Glutamatergic neuron (in vitro differentiated cells): ENCODE data around the gene CDK5. TPM values are rescaled to one million over a fixed set of nuclear protein-coding genes. Genes with fewer than 3 reads are reported as not detected.

Source experiments
- DNase-seq: peaks from one replicate; pipeline ENCODE4 v3.0.0; 2022
- H3K27ac Mint-ChIP-seq: one replicate; pipeline ENCODE4 v1.8.0; 2020; ENCODE audit warnings: mild to moderate bottlenecking, mixed read lengths, inconsistent platforms; ENCODE audit not compliant: unreplicated experiment
- H3K27me3 Mint-ChIP-seq: one replicate; pipeline ENCODE4 v1.8.0; 2020; ENCODE audit warnings: mild to moderate bottlenecking, moderate library complexity, mixed read lengths, inconsistent platforms; ENCODE audit not compliant: unreplicated experiment
- H3K36me3 Mint-ChIP-seq: one replicate; pipeline ENCODE4 v1.8.0; 2020; ENCODE audit warnings: mild to moderate bottlenecking, mixed read lengths, inconsistent platforms; ENCODE audit not compliant: unreplicated experiment
- H3K4me1 Mint-ChIP-seq: one replicate; pipeline ENCODE4 v1.8.0; 2020; ENCODE audit warnings: mild to moderate bottlenecking, low read depth, mixed read lengths, inconsistent platforms; ENCODE audit not compliant: unreplicated experiment
- H3K4me3 Mint-ChIP-seq: one replicate; pipeline ENCODE4 v1.8.0; 2020; ENCODE audit warnings: mild to moderate bottlenecking, mixed read lengths, inconsistent platforms; ENCODE audit not compliant: unreplicated experiment
- H3K9me3 Mint-ChIP-seq: one replicate; pipeline ENCODE4 v1.8.0; 2020; ENCODE audit warnings: mild to moderate bottlenecking, moderate library complexity, mixed read lengths, inconsistent platforms; ENCODE audit not compliant: unreplicated experiment
- total RNA-seq: library from RNA; stranded (reverse); fragmentation: NEBNext Ultra II Directional; extraction: Animal tissue kit (Norgen Biotek cat#: 25700); gene quantifications from one replicate; pipeline ENCODE4 v1.2.1, GENCODE V29; 2021; ENCODE audit not compliant: unreplicated experiment
- TF ChIP-seq, protein P1 (sequence below): fragments of 200-600 bp; sonication (generic); IDR thresholded peaks from one replicate; pipeline ENCODE4 v1.5.0; 2021; ENCODE audit not compliant: partially characterized antibody, unreplicated experiment

CDK5 gene
- total RNA-seq, 1 donor from 2014 or later: 52.9 TPM

DNA sequence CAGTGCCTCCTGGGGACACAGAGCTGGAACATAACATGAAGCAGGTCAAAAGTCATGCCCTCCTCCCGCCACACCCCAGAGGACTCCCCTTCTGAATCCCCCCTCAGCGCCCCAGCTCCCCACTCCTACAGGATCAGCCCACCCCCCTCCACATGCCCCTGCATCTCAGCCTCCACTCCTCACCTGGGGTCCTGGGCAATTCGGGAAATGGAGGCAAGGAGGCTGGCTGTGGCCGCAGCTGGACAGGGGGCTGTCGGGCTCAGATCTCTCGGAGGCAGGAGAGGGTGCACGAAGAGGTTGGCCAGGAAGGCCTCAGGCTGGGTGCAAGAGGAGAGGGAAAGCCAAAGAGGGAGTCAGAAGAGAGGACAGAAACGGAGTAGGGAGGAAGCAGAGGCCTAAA lies 41.2 kb downstream of the CDK5 start:
- Mint-ChIP-seq H3K36me3 (no peaks in the 10 kb centered on the region), H3K9me3 (peaks cover 28% of the 10 kb centered on the region), H3K27me3 (peaks cover 32% of the 10 kb centered on the region), H3K27ac (no peak overlapping the region), H3K4me1 (peaks cover 33% of the 10 kb centered on the region), H3K4me3 (no peak overlapping the region)
- no peak for DNase-seq
- TF ChIP-seq, protein P1, sequence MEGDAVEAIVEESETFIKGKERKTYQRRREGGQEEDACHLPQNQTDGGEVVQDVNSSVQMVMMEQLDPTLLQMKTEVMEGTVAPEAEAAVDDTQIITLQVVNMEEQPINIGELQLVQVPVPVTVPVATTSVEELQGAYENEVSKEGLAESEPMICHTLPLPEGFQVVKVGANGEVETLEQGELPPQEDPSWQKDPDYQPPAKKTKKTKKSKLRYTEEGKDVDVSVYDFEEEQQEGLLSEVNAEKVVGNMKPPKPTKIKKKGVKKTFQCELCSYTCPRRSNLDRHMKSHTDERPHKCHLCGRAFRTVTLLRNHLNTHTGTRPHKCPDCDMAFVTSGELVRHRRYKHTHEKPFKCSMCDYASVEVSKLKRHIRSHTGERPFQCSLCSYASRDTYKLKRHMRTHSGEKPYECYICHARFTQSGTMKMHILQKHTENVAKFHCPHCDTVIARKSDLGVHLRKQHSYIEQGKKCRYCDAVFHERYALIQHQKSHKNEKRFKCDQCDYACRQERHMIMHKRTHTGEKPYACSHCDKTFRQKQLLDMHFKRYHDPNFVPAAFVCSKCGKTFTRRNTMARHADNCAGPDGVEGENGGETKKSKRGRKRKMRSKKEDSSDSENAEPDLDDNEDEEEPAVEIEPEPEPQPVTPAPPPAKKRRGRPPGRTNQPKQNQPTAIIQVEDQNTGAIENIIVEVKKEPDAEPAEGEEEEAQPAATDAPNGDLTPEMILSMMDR: no peak

DNA sequence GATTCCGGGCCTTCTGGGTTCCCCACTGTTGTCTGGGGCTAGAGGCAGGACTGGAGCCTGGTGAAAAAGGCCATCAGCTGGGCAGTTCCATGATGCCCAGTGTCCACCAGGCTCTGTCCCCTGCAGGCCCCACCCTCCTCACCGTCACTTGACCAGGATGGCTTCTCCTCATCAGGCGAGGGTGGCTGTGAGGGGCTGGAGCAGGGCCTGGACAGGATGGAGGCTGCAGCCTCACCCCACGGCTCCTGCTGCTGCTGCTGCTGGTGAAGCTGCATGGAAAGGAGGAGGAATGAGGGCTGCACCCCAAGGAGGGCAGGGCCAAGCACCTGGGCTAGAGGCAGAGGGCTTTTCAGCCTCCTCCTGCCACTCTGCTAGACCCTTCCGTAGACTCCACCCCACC lies 41.7 kb downstream of the CDK5 start:
- peaks cover 31% of the 10 kb centered on the region for H3K4me1 Mint-ChIP-seq
- TF ChIP-seq, protein P1: no peak
- no peaks in the 10 kb centered on the region for H3K36me3 Mint-ChIP-seq
- peaks cover 32% of the 10 kb centered on the region for H3K27me3 Mint-ChIP-seq
- no peak for DNase-seq
- H3K4me3 Mint-ChIP-seq: no peak overlapping the region
- H3K9me3 Mint-ChIP-seq: peaks cover 27% of the 10 kb centered on the region
- H3K27ac Mint-ChIP-seq: no peak overlapping the region

DNA sequence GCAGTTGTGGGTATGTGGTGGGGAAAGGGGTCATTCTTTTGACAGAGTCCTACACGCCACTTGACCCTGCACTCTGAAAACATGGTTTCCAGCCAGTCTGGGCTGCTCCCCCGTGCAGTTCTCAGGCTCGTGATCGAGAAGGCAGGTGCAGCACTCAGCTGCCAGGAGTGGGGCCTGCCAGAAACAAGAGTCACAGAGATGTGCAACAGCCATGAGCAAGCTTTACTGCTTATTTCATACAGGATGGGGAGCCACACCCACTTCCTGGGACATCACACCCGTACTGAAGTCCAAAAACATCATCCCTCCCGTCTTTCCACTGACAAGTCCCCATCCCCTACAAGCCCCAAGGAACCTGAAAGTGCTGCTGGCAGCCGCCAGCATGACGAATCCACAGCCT lies 42.7 kb downstream of the CDK5 start:
- H3K27me3 Mint-ChIP-seq: peaks cover 25% of the 10 kb centered on the region
- no peak for DNase-seq
- TF ChIP-seq, protein P1: no peak
- H3K27ac Mint-ChIP-seq: no peak overlapping the region
- H3K4me1 Mint-ChIP-seq: peaks cover 20% of the 10 kb centered on the region
- H3K4me3 Mint-ChIP-seq: peak overlapping the region; percentile 44
- H3K9me3 Mint-ChIP-seq: peaks cover 21% of the 10 kb centered on the region
- no peaks in the 10 kb centered on the region for H3K36me3 Mint-ChIP-seq

DNA sequence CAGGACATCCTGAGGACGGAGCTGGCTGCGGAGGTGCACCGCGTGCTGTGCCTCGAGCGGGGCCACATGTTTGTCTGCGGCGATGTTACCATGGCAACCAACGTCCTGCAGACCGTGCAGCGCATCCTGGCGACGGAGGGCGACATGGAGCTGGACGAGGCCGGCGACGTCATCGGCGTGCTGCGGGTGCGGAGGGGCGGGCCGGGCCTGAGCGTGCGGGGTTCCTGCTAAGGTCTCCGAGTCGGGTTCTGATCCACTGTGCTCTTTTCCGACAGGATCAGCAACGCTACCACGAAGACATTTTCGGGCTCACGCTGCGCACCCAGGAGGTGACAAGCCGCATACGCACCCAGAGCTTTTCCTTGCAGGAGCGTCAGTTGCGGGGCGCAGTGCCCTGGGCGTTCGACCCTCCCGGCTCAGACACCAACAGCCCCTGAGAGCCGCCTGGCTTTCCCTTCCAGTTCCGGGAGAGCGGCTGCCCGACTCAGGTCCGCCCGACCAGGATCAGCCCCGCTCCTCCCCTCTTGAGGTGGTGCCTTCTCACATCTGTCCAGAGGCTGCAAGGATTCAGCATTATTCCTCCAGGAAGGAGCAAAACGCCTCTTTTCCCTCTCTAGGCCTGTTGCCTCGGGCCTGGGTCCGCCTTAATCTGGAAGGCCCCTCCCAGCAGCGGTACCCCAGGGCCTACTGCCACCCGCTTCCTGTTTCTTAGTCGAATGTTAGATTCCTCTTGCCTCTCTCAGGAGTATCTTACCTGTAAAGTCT lies 43.8 kb downstream of the CDK5 start:
- H3K4me3 Mint-ChIP-seq: peak overlapping the region; percentile 84
- H3K4me1 Mint-ChIP-seq: peaks cover 15% of the 10 kb centered on the region
- no peak overlapping the region for H3K27ac Mint-ChIP-seq
- TF ChIP-seq, protein P1: no peak
- no peaks in the 10 kb centered on the region for H3K36me3 Mint-ChIP-seq
- H3K9me3 Mint-ChIP-seq: peaks cover 15% of the 10 kb centered on the region
- H3K27me3 Mint-ChIP-seq: peaks cover 20% of the 10 kb centered on the region
- DNase-seq: peak; percentile 96

DNA sequence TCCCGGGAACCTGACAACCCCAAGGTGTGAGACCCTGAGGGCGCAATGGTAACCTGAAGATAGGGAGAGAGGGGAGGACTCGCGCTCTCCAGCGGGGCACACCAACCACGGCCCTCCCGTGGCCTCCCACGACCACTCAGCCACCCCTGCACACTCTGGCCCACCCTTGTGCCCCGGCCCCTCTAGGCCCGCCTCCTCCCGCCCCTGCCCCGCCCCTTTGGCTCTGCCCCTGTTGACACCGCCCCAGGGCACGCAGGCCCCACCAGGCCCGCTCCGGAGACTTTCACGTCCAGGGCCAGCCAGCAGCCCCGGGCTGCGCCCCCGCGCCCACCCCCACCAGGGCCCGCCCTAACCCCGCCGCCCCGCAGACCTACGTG lies 44.4 kb downstream of the CDK5 start:
- Mint-ChIP-seq H3K9me3 (peaks cover 13% of the 10 kb centered on the region), H3K4me3 (peak overlapping the region; percentile 7), H3K27ac (no peak overlapping the region), H3K36me3 (no peaks in the 10 kb centered on the region), H3K4me1 (peaks cover 14% of the 10 kb centered on the region), H3K27me3 (peaks cover 19% of the 10 kb centered on the region)
- TF ChIP-seq, protein P1: peak; percentile 6
- no peak for DNase-seq
